Left ventricle myocardium superior (tissue), 1 donor: ENCODE measurements around the gene LPAR3. TPM values are rescaled to one million over a fixed set of nuclear protein-coding genes. Genes with fewer than 3 reads are reported as not detected.

Experiments used
- ATAC-seq: fragments of 200-7000 bp; cut with Tn5 transposase; one replicate; pipeline ENCODE4 v1.9.1; 2020; ENCODE audit warnings: mild to moderate bottlenecking, moderate library complexity
- DNase-seq: peaks from one replicate; pipeline ENCODE4 v3.0.0-alpha.2; 2020
- intact Hi-C: fragments of 100-400 bp; cut with micrococcal nuclease; formaldehyde crosslinking; loops from one replicate; pipeline ENCODE4 v1.11.0; 2022
- total RNA-seq: library from RNA; stranded (reverse); fragmentation: NEBNext Ultra II Directional; extraction: Animal tissue kit (Norgen Biotek cat#: 25700); gene quantifications from one replicate; pipeline ENCODE4 v1.2.1, GENCODE V29; 2021
- donor health status: DM: no; HTN: yes; CAD: no; lungs with severe emphysema.

LPAR3 gene
- total RNA-seq, 1 donor from 2014 or later, result 20.4 TPM

GRCh38 chr1:84792421-84792820 is 100.6 kb downstream of the LPAR3 start:
- DNase-seq (no peak), ATAC-seq (no peak)
- intact Hi-C loops, result no loop called here

GRCh38 chr1:84789014-84789413 is 104.0 kb downstream of the LPAR3 start:
- DNase-seq, result no peak
- ATAC-seq, result no peak
- intact Hi-C loops, result no loop called here

- ATAC-seq (no peak), DNase-seq (no peak)
- intact Hi-C loops, result no loop called here
These were observed 107.6 kb downstream of the LPAR3 start for GRCh38 chr1:84785271-84786036.

- no peak for ATAC-seq
- no peak for DNase-seq
- intact Hi-C loops, result no loop called here
These were observed 110.1 kb downstream of the LPAR3 start for GRCh38 chr1:84782881-84783280.

- DNase-seq, result peak; percentile 78
- intact Hi-C loops, result no loop called here
- ATAC-seq, result peak; percentile 71
These were observed 110.8 kb downstream of the LPAR3 start for GRCh38 chr1:84781946-84782771.

GRCh38 chr1:84780000-84780716 is 112.8 kb downstream of the LPAR3 start:
- no peak for DNase-seq
- peak; percentile 38 for ATAC-seq
- intact Hi-C loops, result loop anchor here (10.0 kb wide), 1 partner anchor 155 kb away; no protein-coding TSS in a partner anchor

GRCh38 chr1:84776639-84777038 is 116.4 kb downstream of the LPAR3 start:
- intact Hi-C loops, result loop anchor here (10.0 kb wide), 1 partner anchor 158 kb away; no protein-coding TSS in a partner anchor
- no peak for ATAC-seq
- DNase-seq, result no peak

- intact Hi-C loops, result loop anchor here (10.0 kb wide), 1 partner anchor 159 kb away; no protein-coding TSS in a partner anchor
- no peak for ATAC-seq
These were observed 117.5 kb downstream of the LPAR3 start for GRCh38 chr1:84775535-84775920.

GRCh38 chr1:84774669-84775534 is 118.1 kb downstream of the LPAR3 start:
- intact Hi-C loops, result loop anchor here (10.0 kb wide), 1 partner anchor 160 kb away; no protein-coding TSS in a partner anchor
- ATAC-seq, result no peak
- DNase-seq, result no peak

More at GRCh38 chr1:84775535-84775920, 117.5 kb downstream of the LPAR3 start:
- DNase-seq, result no peak

- DNase-seq, result no peak
- ATAC-seq, result no peak
- intact Hi-C loops, result loop anchor here (10.0 kb wide), 1 partner anchor 161 kb away; no protein-coding TSS in a partner anchor
These were observed 119.0 kb downstream of the LPAR3 start for GRCh38 chr1:84773933-84774497.

- intact Hi-C loops, result loop anchor here (10.0 kb wide), 1 partner anchor 162 kb away; no protein-coding TSS in a partner anchor
- no peak for DNase-seq
- no peak for ATAC-seq
These were observed 119.8 kb downstream of the LPAR3 start for GRCh38 chr1:84773195-84773594.

- intact Hi-C loops, result loop anchor here (10.0 kb wide), 1 partner anchor 162 kb away; no protein-coding TSS in a partner anchor
- peak; percentile 93 for ATAC-seq
- peak; percentile 58 for DNase-seq
These were observed 120.5 kb downstream of the LPAR3 start for GRCh38 chr1:84772428-84772943.

- DNase-seq, result no peak
- intact Hi-C loops, result loop anchor here (10.0 kb wide), 1 partner anchor 163 kb away; no protein-coding TSS in a partner anchor
- ATAC-seq, result peak; percentile 13
These were observed 121.1 kb downstream of the LPAR3 start for GRCh38 chr1:84771895-84772294.

- intact Hi-C loops, result loop anchor here (10.0 kb wide), 1 partner anchor 164 kb away; no protein-coding TSS in a partner anchor
- no peak for ATAC-seq
- no peak for DNase-seq
These were observed 122.5 kb downstream of the LPAR3 start for GRCh38 chr1:84770481-84770880.

- DNase-seq, result no peak
- intact Hi-C loops, result loop anchor here (10.0 kb wide), 1 partner anchor 165 kb away; no protein-coding TSS in a partner anchor
- ATAC-seq, result no peak
These were observed 123.4 kb downstream of the LPAR3 start for GRCh38 chr1:84769636-84770035.

- intact Hi-C loops, result no loop called here
These were observed 124.4 kb downstream of the LPAR3 start for GRCh38 chr1:84768634-84769033.

GRCh38 chr1:84763912-84764680 is 128.9 kb downstream of the LPAR3 start:
- ATAC-seq (no peak), DNase-seq (no peak)
- intact Hi-C loops, result no loop called here

More at GRCh38 chr1:84768634-84769033, 124.4 kb downstream of the LPAR3 start:
- ATAC-seq (no peak), DNase-seq (no peak)
